GM21717 (cell line): ENCODE results near the gene GCHFR.
A peak's percentile ranks its signal among the peaks of the same experiment; 100 is the strongest.

ENCODE experiments used
- ATAC-seq: cut with Tn5 transposase; IDR thresholded peaks from one replicate; pipeline ENCODE4 v1.9.1; 2021; ENCODE audit warnings: mild to moderate bottlenecking, moderate library complexity; ENCODE audit not compliant: unreplicated experiment

Gene GCHFR

GRCh38 chr15:40754883-40755811, 8.7 kb upstream of the GCHFR start, which contains the start of gene RMDN3:
Gene RMDN3, minus strand, starts transcription at chr15:40755254. Its CDS starts 471 bp downstream, at chr15:40754783.
- ATAC-seq = peak; percentile 78

- ATAC-seq = no peak
Observed at GRCh38 chr15:40755812-40756208, 8.1 kb upstream of the GCHFR start.

GRCh38 chr15:40756938-40757337, 6.9 kb upstream of the GCHFR start:
- ATAC-seq = no peak

- ATAC-seq = no peak
Observed at GRCh38 chr15:40759961-40760360, 3.9 kb upstream of the GCHFR start.

GRCh38 chr15:40762919-40763800, 708 bp upstream of the GCHFR start:
- ATAC-seq = no peak

GRCh38 chr15:40764629-40765103, 798 bp downstream of the GCHFR start:
- no peak for ATAC-seq

- no peak for ATAC-seq
Observed at GRCh38 chr15:40766194-40766815, 2.4 kb downstream of the GCHFR start.

- no peak for ATAC-seq
Observed at GRCh38 chr15:40766906-40767837, 3.3 kb downstream of the GCHFR start.

GRCh38 chr15:40767838-40768500, 4.1 kb downstream of the GCHFR start:
- no peak for ATAC-seq

GRCh38 chr15:40768521-40769273, 4.8 kb downstream of the GCHFR start:
- ATAC-seq = no peak

- no peak for ATAC-seq
Observed at GRCh38 chr15:40769274-40770146, 5.6 kb downstream of the GCHFR start, which contains the start of gene C15orf62. Gene C15orf62, plus strand, starts transcription at chr15:40769980. Its CDS starts 516 bp downstream, at chr15:40770496.

- ATAC-seq = no peak
Observed at GRCh38 chr15:40770147-40770721, 6.4 kb downstream of the GCHFR start.

GRCh38 chr15:40771242-40771641, 7.4 kb downstream of the GCHFR start:
- no peak for ATAC-seq

GRCh38 chr15:40772014-40772413, 8.1 kb downstream of the GCHFR start:
- no peak for ATAC-seq

GRCh38 chr15:40773496-40773895, 9.6 kb downstream of the GCHFR start:
- ATAC-seq = no peak

GRCh38 chr15:40773902-40774301, 10.0 kb downstream of the GCHFR start:
- ATAC-seq = no peak

GRCh38 chr15:40775007-40775406, 11.1 kb downstream of the GCHFR start:
- ATAC-seq = no peak
